GM23338 (cell line): ENCODE measurements around the gene REXO5. TPM values are rescaled to one million over a fixed set of nuclear protein-coding genes. Genes with fewer than 3 reads are reported as not detected.

Experiments
- CTCF ChIP-seq, 2 experiments: fragments of 200-600 bp in 1 of 2; sonication (generic) in 1 of 2; conservative IDR thresholded peaks; 2 replicates each; pipeline versions ENCODE4 v1.5.1 to v1.6.1; 2016 to 2017; ENCODE audit warnings: antibody characterized with exemption in 2 of 2, low read depth in 2 of 2, mild to moderate bottlenecking in 2 of 2, moderate library complexity in 1 of 2
- ETS1 ChIP-seq: IDR thresholded peaks from 2 replicates; pipeline ENCODE4 v1.6.1; 2016; ENCODE audit warnings: antibody characterized with exemption
- EZH2 ChIP-seq: fragments of 200-600 bp; sonication (generic); IDR thresholded peaks from one replicate; pipeline ENCODE4 v1.8.0; 2017; ENCODE audit warnings: antibody characterized with exemption, mild to moderate bottlenecking, low read depth; ENCODE audit not compliant: unreplicated experiment
- EZH2phosphoT487 ChIP-seq: fragments of 200-600 bp; sonication (generic); IDR thresholded peaks from one replicate; pipeline ENCODE4 v1.8.1; 2018; ENCODE audit warnings: antibody characterized with exemption; ENCODE audit not compliant: unreplicated experiment
- JUNB ChIP-seq: IDR thresholded peaks from one replicate; pipeline ENCODE4 v1.6.1; 2016; ENCODE audit warnings: antibody characterized with exemption; ENCODE audit not compliant: unreplicated experiment
- NANOG ChIP-seq: IDR thresholded peaks from 2 replicates; pipeline ENCODE4 v1.6.1; 2016; ENCODE audit warnings: antibody characterized with exemption, borderline replicate concordance
- POLR2AphosphoS5 ChIP-seq: IDR thresholded peaks from 2 replicates; pipeline ENCODE4 v1.6.1; 2016; ENCODE audit warnings: antibody characterized with exemption, low read depth
- STAT1 ChIP-seq: IDR thresholded peaks from one replicate; pipeline ENCODE4 v1.6.1; 2016; ENCODE audit warnings: antibody characterized with exemption; ENCODE audit not compliant: unreplicated experiment
- ZNF114 ChIP-seq: fragments of 250-450 bp; sonication (Bioruptor Pico); IDR thresholded peaks from 2 replicates; pipeline ENCODE4 v1.5.0; 2020; ENCODE audit warnings: mild to moderate bottlenecking, moderate library complexity
- ZNF331 ChIP-seq: fragments of 250-450 bp; sonication (Bioruptor Pico); IDR thresholded peaks from 2 replicates; pipeline ENCODE4 v1.5.0; 2020; ENCODE audit warnings: low read depth, mild to moderate bottlenecking, moderate library complexity
- ZNF462 ChIP-seq: fragments of 250-450 bp; sonication (Bioruptor Pico); IDR thresholded peaks from 2 replicates; pipeline ENCODE4 v1.5.0; 2020; ENCODE audit warnings: mild to moderate bottlenecking, moderate library complexity
- polyA plus RNA-seq: library from polyadenylated mRNA; unstranded; fragments of >200 nt; fragmentation: Nextera tagmentation; extraction: Ambion mirVana; gene quantifications from 2 replicates; pipeline ENCODE4 v1.2.1, GENCODE V29; 2016
- total RNA-seq: library from RNA; depleted of rRNA; stranded (reverse); fragments of >200 nt; shearing (Covaris generic); gene quantifications from 2 replicates; pipeline ENCODE4 v1.2.3, GENCODE V29; 2014

The REXO5 gene
- total and polyA plus RNA-seq, 2 experiments from 2014 or later: 6.5 to 6.9 TPM

GRCh38 chr16:20765732-20766131 is 40.6 kb upstream of the REXO5 start (continued):
- TF ChIP-seq ZNF462 (CRISPR knock-in tag) (no peak), EZH2 (no peak), EZH2phosphoT487 (no peak), ZNF331 (CRISPR knock-in tag) (no peak), CTCF (conservative IDR thresholded peaks at IDR 0.05; ENCODE audit: low read depth in 2 of 2) (no peak), ETS1 (no peak), JUNB (no peak), ZNF114 (CRISPR knock-in tag) (no peak), STAT1 (no peak), POLR2AphosphoS5 (no peak), NANOG (no peak)
